Middle frontal gyrus (tissue), 1 donor: ENCODE measurements around the gene NUDT4B.
"Not testable (repeated sequence)": the region's sequence is repeated elsewhere in the genome, so short reads cannot be mapped to it uniquely, and the experiment has no call there.

Source experiments
- DNase-seq: peaks from one replicate; pipeline ENCODE4 v3.0.0-alpha.2; 2015; ENCODE audit warnings: low spot score; ENCODE audit errors: extremely low spot score

NUDT4B gene

DNA sequence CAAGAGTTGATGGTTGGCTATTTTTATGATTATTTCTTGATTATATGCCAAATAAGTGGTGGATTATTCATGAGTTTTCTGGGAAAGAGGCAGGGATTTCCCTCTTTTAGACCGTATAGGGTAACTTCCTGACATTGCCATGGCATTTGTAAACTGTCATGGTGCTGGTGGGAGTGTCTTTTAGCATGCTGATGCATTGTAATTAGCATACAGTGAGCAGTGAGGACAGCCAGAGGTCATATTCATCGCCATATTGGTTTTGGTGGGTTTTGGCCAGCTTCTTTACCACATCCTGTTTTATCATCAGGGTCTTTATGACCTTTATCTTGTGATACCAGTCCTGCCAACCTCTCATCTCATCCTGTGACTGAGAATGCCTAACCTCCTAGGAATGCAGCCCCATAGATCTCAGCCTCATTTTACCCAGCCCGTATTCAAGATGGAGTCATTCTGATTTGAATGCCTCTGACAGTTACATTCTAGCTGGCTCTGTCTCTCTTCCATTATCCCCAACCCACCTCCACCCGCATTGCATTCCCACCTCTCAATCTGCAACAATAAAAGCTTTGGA is 45.3 kb downstream of the NUDT4B start:
- DNase-seq, result not testable (repeated sequence)
